Measurements from ENCODE around the gene ULK4.

DNA sequence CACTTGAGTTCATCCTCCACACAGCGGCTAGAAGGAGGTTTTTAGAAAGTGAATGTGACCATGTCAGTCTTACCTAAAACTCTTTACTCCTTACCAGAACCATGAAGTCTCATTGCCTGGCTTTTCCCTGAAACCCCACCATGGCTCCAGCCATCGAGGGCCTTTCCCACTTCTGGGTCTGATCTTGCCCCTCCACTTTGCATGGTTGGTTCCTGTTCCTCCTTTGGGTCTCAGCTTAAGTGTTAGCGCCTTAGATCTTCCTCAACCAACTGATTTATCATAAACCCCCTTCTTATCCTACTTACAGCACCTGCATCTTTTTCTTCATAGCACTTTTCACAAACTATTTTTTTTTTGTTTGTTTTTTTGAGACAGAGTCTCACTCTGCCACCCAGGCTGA, 45.9 kb upstream of the ULK4 start:
- TF ChIP-seq CTCF (IDR thresholded peaks at IDR 0.05) = no peak
- TF ChIP-seq POLR2A (IDR thresholded peaks at IDR 0.05) = no peak
- TF ChIP-seq POLR2AphosphoS5 (IDR thresholded peaks at IDR 0.05) = no peak
